ENCODE results near the gene PRELID2.
A peak's percentile ranks its signal among the peaks of the same experiment; 100 is the strongest.
"Not testable (repeated sequence)": the region's sequence is repeated elsewhere in the genome, so short reads cannot be mapped to it uniquely, and the experiment has no call there.

PRELID2 gene

DNA sequence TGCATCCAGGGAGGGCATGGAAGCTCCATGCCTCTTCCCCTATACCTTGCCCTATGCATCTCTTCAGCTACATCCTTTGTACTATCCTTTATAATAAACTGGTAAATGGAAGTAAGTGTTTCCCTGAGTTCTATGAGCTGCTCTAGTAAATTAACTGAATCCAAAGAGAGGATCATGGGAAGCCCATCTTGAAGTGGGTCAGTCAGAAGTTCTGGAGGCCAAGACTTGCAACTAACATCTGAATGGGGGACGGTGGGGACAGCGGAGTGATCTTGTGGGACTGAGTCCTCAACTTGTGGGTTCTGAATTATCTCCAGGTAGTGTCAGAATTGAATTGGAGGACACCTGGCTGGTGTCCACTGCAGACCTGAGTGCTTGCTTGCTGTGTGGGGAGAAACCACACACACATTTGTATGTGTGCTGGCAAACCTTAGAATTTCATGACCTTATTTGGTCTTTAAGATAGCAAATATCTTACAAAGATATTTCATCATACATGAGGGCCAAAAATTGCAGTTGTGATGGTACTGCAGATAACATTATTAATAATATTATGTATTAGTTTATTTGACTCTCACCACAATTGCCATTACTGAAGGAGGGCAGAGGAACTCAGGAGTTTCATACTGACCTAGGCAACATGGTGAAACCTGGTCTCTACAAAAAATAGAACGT lies 5.5 kb upstream of the PRELID2 start:
- DNase-seq (ENCODE audit: low spot score), result no peak

GRCh38 chr5:145838276-145838675 lies 3.1 kb upstream of the PRELID2 start:
- no peak for DNase-seq (ENCODE audit: low spot score)

DNA sequence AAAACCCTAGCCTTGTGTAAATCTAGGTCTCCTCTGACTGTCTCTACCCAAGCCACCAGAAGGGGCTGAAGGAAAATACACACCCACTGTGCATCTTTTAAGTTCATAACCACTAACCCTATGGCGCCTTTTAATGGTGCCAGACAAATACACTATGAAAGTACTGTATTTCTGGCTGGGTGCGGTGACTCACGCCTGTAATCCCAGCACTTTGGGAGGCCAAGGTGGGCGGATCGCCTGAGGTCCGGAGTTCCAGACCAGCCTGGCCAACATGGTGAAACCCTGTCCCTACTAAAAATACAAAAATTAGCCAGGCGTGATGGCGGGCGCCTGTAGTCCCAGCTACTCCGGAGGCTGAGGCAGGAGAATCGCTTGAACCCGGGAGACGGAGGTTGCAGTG lies 1.1 kb upstream of the PRELID2 start:
- DNase-seq (ENCODE audit: low spot score), result not testable (repeated sequence)

DNA sequence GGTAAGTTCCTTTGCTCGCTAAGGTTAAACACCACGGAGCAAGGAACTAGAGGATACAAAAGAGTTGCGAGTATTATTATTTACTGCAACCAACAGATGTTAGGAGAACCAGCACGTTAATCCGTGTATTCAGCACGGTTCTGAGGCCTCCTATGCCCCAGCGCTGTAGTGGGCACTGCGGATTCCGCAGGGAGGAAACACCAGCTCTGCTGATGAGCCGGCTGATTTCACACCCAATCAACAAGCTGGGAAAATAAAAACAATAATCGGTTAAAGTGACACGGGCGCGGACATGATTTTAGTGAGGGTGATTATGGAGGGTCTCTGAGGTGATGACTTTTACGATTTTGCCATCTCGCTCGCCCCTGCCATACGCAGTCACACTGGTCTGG lies 702 bp upstream of the PRELID2 start:
- no peak for DNase-seq (ENCODE audit: low spot score)

DNA sequence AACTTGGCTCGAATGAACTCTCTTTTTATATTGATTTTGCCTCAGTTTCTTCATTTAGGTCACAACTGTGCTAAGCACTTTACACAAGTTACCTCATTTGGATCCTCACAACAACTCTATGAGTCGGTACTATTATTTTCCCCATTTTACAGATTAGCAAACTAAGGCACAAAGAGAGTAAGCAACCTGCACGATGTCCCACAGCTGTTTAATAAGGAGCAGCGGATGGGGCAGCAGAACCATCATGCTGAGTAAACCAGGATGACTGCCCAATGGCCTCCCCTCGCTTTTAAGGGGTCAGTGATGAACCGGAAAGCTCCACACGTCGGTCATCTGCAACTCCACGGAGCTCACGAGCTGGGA lies 607 bp downstream of the PRELID2 start:
- DNase-seq (ENCODE audit: low spot score), result no peak

DNA sequence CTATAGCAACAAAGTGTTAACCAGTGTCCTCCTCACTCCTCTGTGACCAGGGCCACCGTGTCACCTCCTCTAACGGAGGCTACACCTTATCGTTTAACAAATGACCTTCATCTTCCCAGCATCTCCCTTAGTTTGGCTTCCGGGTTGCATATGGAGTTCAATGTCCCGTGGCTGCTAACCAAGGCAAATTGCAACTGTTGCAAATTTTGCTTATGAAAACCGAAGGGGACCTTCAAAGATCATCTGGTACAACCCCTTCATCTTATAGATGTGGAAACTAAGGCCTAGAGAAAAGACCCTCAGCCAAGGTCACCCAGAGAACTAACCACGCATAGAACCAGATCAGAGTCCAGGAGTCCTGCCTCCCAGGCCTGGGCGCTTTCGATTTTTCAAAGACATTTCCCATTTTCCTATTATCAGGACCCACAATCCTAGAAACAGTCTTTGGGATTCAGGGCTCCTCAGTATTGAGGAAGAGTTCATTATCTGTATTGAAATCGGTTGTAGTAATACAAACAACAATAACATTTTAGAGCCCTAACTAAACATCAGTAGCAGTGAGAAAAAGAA lies 1.4 kb downstream of the PRELID2 start:
- no peak for DNase-seq (ENCODE audit: low spot score)

DNA sequence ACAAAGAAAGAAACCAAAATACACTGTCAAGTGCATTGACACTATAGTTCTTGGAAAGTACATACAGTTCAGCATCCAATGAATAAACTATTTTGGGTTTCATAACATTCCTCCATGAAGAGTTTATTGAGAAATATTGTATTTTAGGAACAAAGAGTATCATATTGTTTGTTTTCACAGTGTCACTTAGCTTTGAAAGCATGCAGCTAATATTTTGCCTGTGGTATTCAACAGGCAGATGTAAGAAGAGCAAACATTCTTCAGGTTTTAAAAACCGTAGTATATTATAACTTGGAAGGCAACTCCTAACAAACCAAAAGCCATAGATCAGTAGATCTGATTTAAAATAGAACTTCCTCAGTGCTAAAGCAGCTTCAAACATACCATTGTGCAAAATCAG lies 4.5 kb downstream of the PRELID2 start:
- no peak for DNase-seq (ENCODE audit: low spot score)

DNA sequence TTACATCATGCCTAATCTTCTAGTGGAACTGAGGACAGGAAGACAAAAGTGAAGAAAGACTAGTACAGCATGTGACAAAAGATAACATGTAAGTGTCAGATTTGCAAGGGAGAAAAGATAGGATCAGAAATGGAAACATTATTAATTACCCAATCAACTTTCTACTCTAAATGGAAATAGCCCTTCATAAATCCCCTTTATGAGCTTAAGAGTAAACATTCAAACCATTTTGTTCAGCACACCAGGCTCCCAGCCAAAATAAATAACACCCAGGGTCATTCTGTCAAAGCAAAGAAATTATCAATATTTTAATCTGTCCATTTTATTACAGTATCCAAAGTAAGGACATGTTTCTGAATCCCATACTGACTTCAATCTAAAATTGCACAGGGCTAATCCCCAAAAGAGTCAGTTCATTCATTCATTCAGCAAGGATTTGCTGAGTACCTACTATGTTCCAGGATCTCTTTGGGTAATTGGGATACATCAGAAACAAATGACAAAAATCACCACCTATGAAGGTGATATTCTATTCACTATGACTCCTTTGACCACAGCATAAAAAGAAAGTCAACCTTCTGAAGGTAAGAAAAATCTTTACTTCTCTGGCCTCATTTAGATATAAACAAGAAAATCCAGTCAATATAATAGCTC lies 5.3 kb downstream of the PRELID2 start:
- no peak for DNase-seq (ENCODE audit: low spot score)

DNA sequence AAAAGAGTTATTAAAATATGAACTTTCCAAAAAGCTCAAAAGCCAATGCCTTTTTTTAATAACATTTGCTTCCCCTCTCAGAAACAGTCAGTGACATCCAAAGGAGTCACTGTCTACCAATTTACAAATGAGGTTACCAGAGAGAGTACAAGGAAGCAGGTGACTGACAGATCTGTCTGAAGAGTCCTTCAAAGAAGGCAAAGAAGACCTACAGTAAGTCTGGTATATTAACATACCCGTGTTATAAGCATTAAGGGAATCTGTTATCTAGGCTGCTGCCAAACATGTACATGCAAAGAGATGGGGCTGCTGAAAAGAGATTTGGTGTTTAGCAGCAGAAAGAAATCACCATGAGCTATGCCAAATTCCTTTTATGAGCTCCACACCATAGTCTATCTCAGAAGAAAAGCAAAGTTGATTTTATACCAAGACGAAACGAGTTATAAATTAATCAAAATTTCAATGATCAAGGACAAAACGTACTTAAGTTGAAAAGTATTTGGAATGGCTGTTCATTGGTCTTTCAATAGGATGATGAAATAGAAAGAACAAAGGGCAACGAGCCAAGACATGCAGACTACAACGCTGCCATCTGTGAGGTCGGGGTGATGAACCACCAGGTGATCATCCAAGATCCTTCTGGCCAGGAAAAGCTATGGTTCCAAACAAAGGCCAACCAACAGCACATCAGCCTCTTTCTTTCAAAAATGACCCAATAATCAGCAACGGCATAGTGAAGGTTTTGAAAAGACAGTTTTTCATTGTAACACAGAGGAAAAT lies 8.1 kb downstream of the PRELID2 start:
- no peak for DNase-seq (ENCODE audit: low spot score)

DNA sequence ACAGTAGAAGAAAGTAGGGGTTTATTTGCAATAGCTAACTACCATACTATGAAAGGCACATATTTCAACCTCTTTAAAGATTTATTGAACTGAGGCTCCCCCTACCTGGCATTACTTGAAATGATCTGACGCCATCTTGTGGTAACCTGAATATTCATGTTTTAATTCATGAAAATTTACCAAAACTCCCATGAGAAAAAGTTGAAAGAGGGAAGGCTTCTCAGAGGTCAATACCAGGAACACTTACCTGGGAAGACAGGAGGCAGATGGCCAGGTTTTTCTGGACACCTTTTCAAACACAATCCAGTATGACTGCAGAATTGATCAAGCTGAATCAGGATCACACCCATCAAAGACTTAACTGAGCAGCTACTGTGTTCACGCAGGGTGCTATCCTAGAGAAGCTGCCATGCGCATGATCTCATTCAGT lies 9.4 kb downstream of the PRELID2 start:
- peak; percentile 57 for DNase-seq (ENCODE audit: low spot score)

- no peak for DNase-seq (ENCODE audit: low spot score)
Measured at GRCh38 chr5:145824040-145824439, 11.1 kb downstream of the PRELID2 start.

GRCh38 chr5:145818604-145819003 lies 16.5 kb downstream of the PRELID2 start:
- DNase-seq (ENCODE audit: low spot score), result no peak

DNA sequence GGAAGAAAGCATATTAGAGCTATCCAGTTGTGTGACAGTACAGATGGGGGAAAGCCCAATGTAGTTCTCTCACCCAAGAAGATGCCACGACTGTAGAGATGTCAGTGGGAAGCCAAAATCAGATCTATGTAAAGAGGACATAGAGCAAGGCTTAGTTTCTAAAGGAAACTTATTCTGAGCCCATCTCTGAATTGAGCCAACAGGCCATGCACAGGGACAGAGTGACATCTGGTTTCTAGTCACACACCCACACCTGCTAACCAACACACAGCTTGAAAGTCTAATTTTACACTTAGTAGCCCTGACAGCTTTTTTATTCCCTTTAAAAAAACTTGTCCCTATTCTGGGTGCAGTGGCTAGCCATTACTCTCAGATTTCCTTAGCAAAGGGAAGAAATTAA lies 22.3 kb downstream of the PRELID2 start:
- no peak for DNase-seq (ENCODE audit: low spot score)

DNA sequence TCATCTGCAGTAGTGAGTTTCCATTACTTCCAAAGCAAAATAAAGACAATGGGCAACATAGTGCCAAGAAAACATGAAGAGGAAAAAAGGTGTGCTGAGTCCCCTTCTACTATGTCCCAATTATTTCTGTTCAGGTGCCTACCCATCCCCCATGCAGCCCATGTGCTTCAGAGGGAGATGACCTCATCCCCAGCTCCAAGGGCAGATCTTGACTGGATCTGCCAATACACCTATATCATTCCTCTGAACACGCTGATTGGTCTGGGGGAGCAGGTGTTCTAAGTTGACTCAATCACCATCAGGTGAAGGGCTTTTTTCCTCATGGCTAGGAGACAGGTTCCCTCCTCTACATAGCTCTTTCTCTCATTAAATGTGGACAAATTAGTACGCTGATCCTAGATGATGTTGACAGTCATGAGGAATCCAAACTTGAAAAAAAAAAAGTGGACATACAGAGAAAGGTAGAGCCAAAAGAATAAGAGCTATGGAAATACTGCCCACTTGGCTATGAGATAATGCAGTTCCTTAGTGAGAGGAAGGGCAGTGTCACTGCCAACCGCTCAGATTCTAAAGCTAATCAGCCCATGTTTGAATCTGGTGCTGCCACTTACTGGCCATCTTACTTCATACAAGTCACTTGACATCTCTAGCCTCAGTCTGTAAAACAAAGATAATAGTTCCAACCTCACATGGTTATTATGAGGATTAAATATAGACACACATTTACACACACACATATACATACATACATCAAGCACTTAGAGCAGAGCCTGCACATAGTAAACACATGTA lies 23.1 kb downstream of the PRELID2 start:
- peak; percentile 33 for DNase-seq (ENCODE audit: low spot score)

GRCh38 chr5:145806923-145807322 lies 28.2 kb downstream of the PRELID2 start:
- DNase-seq (ENCODE audit: low spot score), result no peak

GRCh38 chr5:145805819-145806218 lies 29.3 kb downstream of the PRELID2 start:
- no peak for DNase-seq (ENCODE audit: low spot score)

DNA sequence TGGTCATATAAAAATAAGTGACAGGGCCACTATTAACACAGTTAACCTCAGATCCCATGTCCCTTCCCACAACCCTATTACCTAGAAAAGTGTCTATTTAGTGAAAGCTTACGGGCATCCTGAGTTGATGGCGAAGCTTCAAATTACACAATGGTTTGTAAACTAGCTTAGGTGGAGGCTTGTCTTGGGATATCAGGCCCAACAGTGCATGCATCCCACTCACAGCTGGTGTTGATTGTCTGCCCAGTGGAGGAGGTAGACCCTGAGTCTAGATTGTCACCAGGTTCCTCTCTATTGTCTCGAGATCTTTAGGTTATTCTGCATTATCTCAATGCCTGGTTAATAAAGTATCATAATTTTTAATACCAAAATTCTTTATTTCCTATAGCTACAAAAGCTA lies 30.4 kb downstream of the PRELID2 start:
- DNase-seq (ENCODE audit: low spot score), result no peak

DNA sequence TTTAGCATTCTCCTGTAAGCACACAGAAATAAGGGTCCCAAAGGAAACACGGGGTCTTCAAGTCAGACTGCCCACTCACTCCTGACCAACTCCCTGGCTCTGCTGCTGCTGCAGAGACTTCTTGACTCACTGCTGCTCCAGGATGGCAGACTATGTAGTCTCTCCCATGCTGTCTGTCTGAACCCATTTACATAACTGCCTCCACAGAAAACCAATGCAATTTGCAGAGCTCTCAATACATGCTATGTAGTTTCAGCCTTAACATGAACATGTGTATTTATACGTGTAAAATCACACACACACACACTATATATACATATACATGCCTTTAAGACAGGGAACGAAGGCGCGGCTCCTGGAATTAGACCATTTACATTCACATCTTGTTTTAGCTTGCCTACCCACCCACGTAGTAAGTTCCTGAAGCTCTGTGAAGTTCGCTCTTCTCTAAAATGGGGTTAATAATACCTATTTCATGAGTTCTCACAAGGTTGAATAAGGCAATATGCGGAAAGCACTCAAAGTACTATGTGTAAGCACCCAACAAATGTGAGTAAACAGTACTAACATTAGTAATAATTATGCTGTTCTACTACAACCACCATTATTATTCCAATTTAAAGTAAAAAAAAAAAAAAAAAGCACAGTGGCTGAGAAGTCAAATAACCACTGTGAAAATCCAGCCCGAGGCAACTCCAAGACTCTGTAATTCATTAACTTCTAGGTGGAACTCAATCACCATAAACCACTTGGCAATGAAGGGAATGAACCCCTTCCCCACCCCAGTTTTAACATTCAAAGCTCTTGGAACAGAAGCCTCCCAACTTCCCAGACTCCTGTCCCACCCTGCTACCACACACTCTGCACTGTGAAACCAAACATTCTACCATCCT lies 31.8 kb downstream of the PRELID2 start:
- DNase-seq (ENCODE audit: low spot score), result no peak

GRCh38 chr5:145801195-145801594 lies 33.9 kb downstream of the PRELID2 start:
- no peak for DNase-seq (ENCODE audit: low spot score)

- DNase-seq (ENCODE audit: low spot score), result no peak
Measured at GRCh38 chr5:145800181-145800580, 35.0 kb downstream of the PRELID2 start.

DNA sequence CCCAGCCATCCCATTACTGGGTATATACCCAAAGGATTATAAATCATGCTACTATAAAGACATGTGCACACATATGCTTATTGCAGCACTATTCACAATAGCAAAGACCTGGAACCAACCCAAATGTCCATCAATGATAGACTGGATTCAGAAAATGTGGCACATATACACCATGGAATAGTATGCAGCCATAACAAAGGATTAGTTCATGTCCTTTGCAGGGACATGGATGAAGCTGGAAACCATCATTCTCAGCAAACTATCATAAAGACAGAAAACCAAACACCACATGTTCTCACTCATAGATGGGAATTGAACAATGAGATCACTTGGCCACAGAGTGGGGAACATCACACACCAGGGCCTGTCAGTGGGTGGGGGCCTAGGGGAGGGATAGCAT lies 36.6 kb downstream of the PRELID2 start:
- not testable (repeated sequence) for DNase-seq (ENCODE audit: low spot score)

All from SK-N-DZ (cell line).